GM12878 (cell line): Measurements from ENCODE around the gene AMIGO2. TPM values are rescaled to one million over a fixed set of nuclear protein-coding genes. Genes with fewer than 3 reads are reported as not detected.
A peak's percentile ranks its signal among the peaks of the same experiment; 100 is the strongest.

ENCODE experiments used
- ATAC-seq: fragments of 200-7000 bp; cut with Tn5 transposase; 3 replicates; pipeline ENCODE4 v1.9.1; 2020; ENCODE audit warnings: mild to moderate bottlenecking, moderate library complexity
- BruUV-seq: library from RNA; stranded (reverse); fragments of 400-500 nt; replicated peaks from 2 replicates; lab custom pipeline; 2021; lab: Mats Ljungman, UMichigan
- CTCF ChIA-PET: fragments of 300-600 bp; sonication (Branson Sonifier 250); formaldehyde crosslinking; extraction: SDS; loops from one replicate; lab custom pipeline; 2021; ENCODE audit warnings: inconsistent platforms; lab: Yijun Ruan, JAX
- POLR2A ChIA-PET: fragments of 350-600 bp; formaldehyde crosslinking; extraction: SDS; loops from one replicate; lab custom pipeline; 2021; ENCODE audit warnings: inconsistent platforms; lab: Charles Lee
- RAD21 ChIA-PET: fragments of 300-600 bp; sonication (Branson Sonifier 250); formaldehyde crosslinking; loops from one replicate; lab custom pipeline; 2023; ENCODE audit warnings: antibody characterized with exemption; ENCODE audit not compliant: unreplicated experiment; lab: Charles Lee
- SMC1A ChIA-PET: fragments of 300-600 bp; sonication (Branson Sonifier 250); formaldehyde crosslinking; loops from one replicate; lab custom pipeline; 2023; ENCODE audit not compliant: unreplicated experiment, uncharacterized antibody; lab: Charles Lee
- DNase-seq: peaks from one replicate; pipeline ENCODE4 v3.0.0-alpha.2; 2011; ENCODE audit warnings: low read depth, low spot score
- FAIRE-seq: peaks from 3 replicates; lab custom pipeline; 2011; peaks lifted over from hg19 to GRCh38; lab: Jason Lieb, UNC
- H2AFZ ChIP-seq: 2 replicates; pipeline ENCODE4 v1.6.0; 2011; ENCODE audit warnings: low read depth, low read length, control low read depth; ENCODE audit not compliant: control insufficient read depth
- H3K27ac ChIP-seq: 2 replicates; pipeline ENCODE4 v1.5.1; 2011; ENCODE audit warnings: control low read depth; ENCODE audit not compliant: control insufficient read depth, insufficient read depth
- H3K27me3 ChIP-seq, 2 experiments: replicated peaks in 1 of 2; 2 replicates each; pipeline versions ENCODE4 v1.6.0 to v1.6.1; 2011; ENCODE audit warnings: low read length in 1 of 2; ENCODE audit not compliant: control insufficient read depth in 2 of 2, insufficient read depth in 2 of 2
- H3K36me3 ChIP-seq, 2 experiments: 2 replicates each; pipeline ENCODE4 v1.5.1; 2011; ENCODE audit warnings: low read length in 1 of 2; ENCODE audit not compliant: control insufficient read depth in 2 of 2, insufficient read depth in 2 of 2
- H3K4me1 ChIP-seq: 2 replicates; pipeline ENCODE4 v1.6.1; 2011; ENCODE audit warnings: mild to moderate bottlenecking, low read length, moderate library complexity, mixed read lengths; ENCODE audit not compliant: control insufficient read depth, insufficient read depth
- H3K4me2 ChIP-seq: 2 replicates; pipeline ENCODE4 v1.6.0; 2011; ENCODE audit warnings: control low read depth; ENCODE audit not compliant: control insufficient read depth, insufficient read depth
- H3K4me3 ChIP-seq: fragments of 200-600 bp; sonication (generic); 2 replicates; pipeline ENCODE4 v1.5.1; 2016
- H3K79me2 ChIP-seq: 2 replicates; pipeline ENCODE4 v1.6.0; 2011; ENCODE audit warnings: low read length; ENCODE audit not compliant: control insufficient read depth, insufficient read depth
- H3K9ac ChIP-seq: 2 replicates; pipeline ENCODE4 v1.8.0; 2011; ENCODE audit warnings: low read length, control low read depth, mixed read lengths; ENCODE audit not compliant: control insufficient read depth, insufficient read depth
- H3K9me3 ChIP-seq: replicated peaks from 3 replicates; pipeline ENCODE4 v1.5.1; 2011; ENCODE audit warnings: mild to moderate bottlenecking, low read length; ENCODE audit not compliant: control insufficient read depth, insufficient read depth
- H4K20me1 ChIP-seq: 2 replicates; pipeline ENCODE4 v1.6.0; 2011; ENCODE audit not compliant: control insufficient read depth, insufficient read depth
- BMI1 ChIP-seq: fragments of 450-650 bp; IDR thresholded peaks from 2 replicates; pipeline ENCODE4 v1.6.1; 2016; ENCODE audit warnings: mild to moderate bottlenecking, moderate library complexity, borderline replicate concordance
- CBX5 ChIP-seq: sonication (generic); IDR thresholded peaks from 2 replicates; pipeline ENCODE4 v1.6.1; 2016; ENCODE audit warnings: low read depth, moderate library complexity, mild to moderate bottlenecking, inconsistent platforms
- CHD1 ChIP-seq: IDR thresholded peaks from 2 replicates; pipeline ENCODE4 v1.6.1; 2012; ENCODE audit warnings: low read depth, low read length, improper control_type of control experiment
- CREB1 ChIP-seq: IDR thresholded peaks from 2 replicates; pipeline ENCODE4 v1.6.1; 2012; ENCODE audit warnings: low read depth, mild to moderate bottlenecking, inconsistent platforms
- EP300 ChIP-seq, 2 experiments: fragments of 150-350 bp in 1 of 2; IDR thresholded peaks; 2 replicates each; pipeline ENCODE4 v1.6.1; 2011 to 2012; ENCODE audit warnings: low read depth in 2 of 2, low read length in 2 of 2, borderline replicate concordance in 1 of 2, improper control_type of control experiment in 1 of 2, inconsistent platforms in 1 of 2; ENCODE audit not compliant: control insufficient read depth in 1 of 2
- NFYA ChIP-seq: IDR thresholded peaks from 2 replicates; pipeline ENCODE4 v1.6.1; 2011; ENCODE audit warnings: low read depth, mild to moderate bottlenecking, low read length, improper control_type of control experiment, borderline replicate concordance
- NRF1 ChIP-seq: conservative IDR thresholded peaks from 2 replicates; pipeline ENCODE4 v1.6.1; 2011; ENCODE audit warnings: mild to moderate bottlenecking, low read depth, low read length, improper control_type of control experiment
- PAX5 ChIP-seq: IDR thresholded peaks from 2 replicates; pipeline ENCODE4 v1.6.1; 2011; ENCODE audit warnings: low read depth, low read length, borderline replicate concordance
- RAD21 ChIP-seq: IDR thresholded peaks from 2 replicates; pipeline ENCODE4 v1.6.1; 2011; ENCODE audit warnings: mild to moderate bottlenecking, low read depth, low read length, moderate library complexity; ENCODE audit not compliant: insufficient read depth
- SIN3A ChIP-seq: IDR thresholded peaks from 2 replicates; pipeline ENCODE4 v1.6.1; 2012; ENCODE audit warnings: low read depth, low read length, improper control_type of control experiment
- SMC3 ChIP-seq: IDR thresholded peaks from 2 replicates; pipeline ENCODE4 v1.6.1; 2011; ENCODE audit warnings: low read length, improper control_type of control experiment, borderline replicate concordance
- WGBS: methylation state at CpG from one replicate; pipeline ENCODE4 v1.1.6; 2016; ENCODE audit warnings: low lambda C conversion rate; ENCODE audit not compliant: insufficient replicate concordance, insufficient coverage; ENCODE audit errors: missing lambda C conversion rate; 5-methylcytosine and 5-hydroxymethylcytosine counted together
- in situ Hi-C: fragments of 300-500 bp; cut with MboI; formaldehyde crosslinking; loops from 9 replicates; pipeline ENCODE4 v1.14.3; 2018; ENCODE audit warnings: mixed read lengths
- intact Hi-C: fragments of 100-400 bp; cut with micrococcal nuclease; formaldehyde crosslinking; loops from one replicate; pipeline ENCODE4 v1.14.2; 2022; ENCODE audit not compliant: unreplicated experiment
- polyA plus RNA-seq, 11 experiments: library from polyadenylated mRNA; depleted of rRNA in 4 of 11; unstranded in 6 of 11; stranded (reverse) in 5 of 11; fragments of >200 nt; fragmentation: Nextera tagmentation in 4 of 11; fragmentation: Illumina TruSeq in 1 of 11; extraction: Ambion mirVana in 4 of 11; extraction: Trizol in 1 of 11; gene quantifications; 1 replicate in 1 of 11; 2 replicates in 10 of 11; pipeline versions ENCODE4 v1.2.1 to v1.2.3, GENCODE V29; 2011 to 2016; ENCODE audit warnings: inconsistent platforms in 2 of 11, missing spikeins in 2 of 11, low read depth in 1 of 11
- total RNA-seq, 4 experiments: library from RNA; depleted of rRNA in 3 of 4; stranded (reverse); fragments of >200 nt in 3 of 4; fragmentation: Illumina TruSeq in 1 of 4; extraction: Trizol in 1 of 4; gene quantifications; 2 replicates each; pipeline versions ENCODE4 v1.2.1 to v1.2.3, GENCODE V29; 2013 to 2021
- TF ChIP-seq, protein P1 (sequence below): IDR thresholded peaks from 2 replicates; pipeline ENCODE4 v1.6.1; 2012; ENCODE audit warnings: improper control_type of control experiment, low read depth, low read length; ENCODE audit not compliant: insufficient replicate concordance
- TF ChIP-seq, protein P2 (sequence below): IDR thresholded peaks from 2 replicates; pipeline ENCODE4 v1.6.1; 2012; ENCODE audit warnings: mild to moderate bottlenecking, low read depth, low read length

The AMIGO2 gene
- total and polyA plus RNA-seq, 10 of the 15 experiments (the other 5 are each of a cell fraction or from before 2014, with no cell fraction given) = 0.03 to 0.15 (median 0.11) TPM; not detected in 7

DNA sequence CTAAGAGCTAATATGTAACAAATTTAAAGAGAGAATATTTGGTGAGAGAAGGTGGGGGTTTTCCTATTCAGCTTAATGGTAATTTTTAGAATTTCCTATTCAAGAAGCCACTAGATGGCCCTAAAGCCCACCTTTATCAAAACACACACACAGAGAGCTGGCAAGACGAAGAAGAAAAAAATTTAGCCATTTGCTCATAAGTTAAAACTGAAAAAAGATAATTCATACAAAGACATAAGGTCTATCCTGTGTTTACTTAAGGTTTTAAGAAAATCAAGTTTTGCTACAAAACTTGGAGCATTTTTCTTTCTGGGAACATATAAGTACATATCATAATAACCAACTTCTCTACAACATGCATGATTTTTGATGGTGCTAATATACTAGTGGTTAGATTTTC is 47.1 kb downstream of the AMIGO2 start (continued):
- TF ChIP-seq RAD21 = peak; percentile 82
- TF ChIP-seq, all 136 proteins: peak for 4

DNA sequence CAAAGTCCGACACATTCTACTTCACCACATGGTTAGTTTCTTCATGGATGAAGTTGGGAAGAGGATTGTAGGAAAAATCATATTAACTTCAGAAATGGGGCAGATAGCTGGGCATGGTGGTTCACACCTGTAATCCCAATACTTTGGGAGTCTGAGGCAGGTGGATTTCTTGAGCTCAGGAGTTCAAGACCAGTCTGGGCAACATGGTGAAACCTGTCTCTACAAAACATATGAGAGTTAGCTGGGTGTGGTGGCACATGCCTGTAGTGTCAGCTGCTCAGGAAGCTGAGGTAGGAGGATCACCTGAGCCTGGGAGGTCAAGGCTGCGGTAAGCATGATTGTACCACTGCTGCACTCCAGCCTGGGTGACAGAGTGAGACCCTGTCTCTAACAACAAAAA is 49.9 kb downstream of the AMIGO2 start:
- ATAC-seq (no peak), DNase-seq (no peak), FAIRE-seq (no peak)
- Histone ChIP-seq H3K27me3 (no peaks in the 10 kb centered on the region; a peak in 1 of 4 replicates), H3K9ac (no peak overlapping the region), H4K20me1 (no peaks in the 10 kb centered on the region), H3K27ac (no peak overlapping the region), H3K4me3 (no peak overlapping the region), H3K79me2 (no peaks in the 10 kb centered on the region), H3K9me3 (no peaks in the 10 kb centered on the region), H2AFZ (no peak overlapping the region), H3K4me2 (no peak overlapping the region), H3K36me3 (no peaks in the 10 kb centered on the region), H3K4me1 (no peaks in the 10 kb centered on the region)
- SMC1A ChIA-PET = no interaction called here
- BruUV-seq = no TSS peak
- POLR2A ChIA-PET = no interaction called here
- 66% methylated on average over 2 of the region's 2 CpGs for WGBS
- RAD21 ChIA-PET = no interaction called here
- in situ Hi-C loops (loop anchor here (5.0 to 10.0 kb wide), 2 partner anchors 277 to 655 kb away; no protein-coding TSS in a partner anchor), intact Hi-C loops (loop anchor here (1.0 to 10.0 kb wide), 3 partner anchors 365 to 745 kb away; partner anchors contain the start of gene SLC48A1)
- CTCF ChIA-PET = interaction anchor here (0.9 kb wide), 1 partner anchor 8 kb away, joined by 3 read pairs; no protein-coding TSS in a partner anchor
- TF ChIP-seq SIN3A = no peak
- no peak for TF ChIP-seq NFYA
- no peak for TF ChIP-seq SMC3
- TF ChIP-seq BMI1 = no peak
- TF ChIP-seq CREB1 = no peak
- no peak for TF ChIP-seq CBX5
- TF ChIP-seq PAX5 = no peak
- no peak for TF ChIP-seq EP300 (IDR thresholded peaks at IDR 0.05; ENCODE audit: borderline replicate concordance in 1 of 2, control insufficient read depth in 1 of 2, low read depth in 2 of 2, low read length in 2 of 2)
- no peak for TF ChIP-seq CHD1
- no peak for TF ChIP-seq NRF1
- TF ChIP-seq, protein P1, sequence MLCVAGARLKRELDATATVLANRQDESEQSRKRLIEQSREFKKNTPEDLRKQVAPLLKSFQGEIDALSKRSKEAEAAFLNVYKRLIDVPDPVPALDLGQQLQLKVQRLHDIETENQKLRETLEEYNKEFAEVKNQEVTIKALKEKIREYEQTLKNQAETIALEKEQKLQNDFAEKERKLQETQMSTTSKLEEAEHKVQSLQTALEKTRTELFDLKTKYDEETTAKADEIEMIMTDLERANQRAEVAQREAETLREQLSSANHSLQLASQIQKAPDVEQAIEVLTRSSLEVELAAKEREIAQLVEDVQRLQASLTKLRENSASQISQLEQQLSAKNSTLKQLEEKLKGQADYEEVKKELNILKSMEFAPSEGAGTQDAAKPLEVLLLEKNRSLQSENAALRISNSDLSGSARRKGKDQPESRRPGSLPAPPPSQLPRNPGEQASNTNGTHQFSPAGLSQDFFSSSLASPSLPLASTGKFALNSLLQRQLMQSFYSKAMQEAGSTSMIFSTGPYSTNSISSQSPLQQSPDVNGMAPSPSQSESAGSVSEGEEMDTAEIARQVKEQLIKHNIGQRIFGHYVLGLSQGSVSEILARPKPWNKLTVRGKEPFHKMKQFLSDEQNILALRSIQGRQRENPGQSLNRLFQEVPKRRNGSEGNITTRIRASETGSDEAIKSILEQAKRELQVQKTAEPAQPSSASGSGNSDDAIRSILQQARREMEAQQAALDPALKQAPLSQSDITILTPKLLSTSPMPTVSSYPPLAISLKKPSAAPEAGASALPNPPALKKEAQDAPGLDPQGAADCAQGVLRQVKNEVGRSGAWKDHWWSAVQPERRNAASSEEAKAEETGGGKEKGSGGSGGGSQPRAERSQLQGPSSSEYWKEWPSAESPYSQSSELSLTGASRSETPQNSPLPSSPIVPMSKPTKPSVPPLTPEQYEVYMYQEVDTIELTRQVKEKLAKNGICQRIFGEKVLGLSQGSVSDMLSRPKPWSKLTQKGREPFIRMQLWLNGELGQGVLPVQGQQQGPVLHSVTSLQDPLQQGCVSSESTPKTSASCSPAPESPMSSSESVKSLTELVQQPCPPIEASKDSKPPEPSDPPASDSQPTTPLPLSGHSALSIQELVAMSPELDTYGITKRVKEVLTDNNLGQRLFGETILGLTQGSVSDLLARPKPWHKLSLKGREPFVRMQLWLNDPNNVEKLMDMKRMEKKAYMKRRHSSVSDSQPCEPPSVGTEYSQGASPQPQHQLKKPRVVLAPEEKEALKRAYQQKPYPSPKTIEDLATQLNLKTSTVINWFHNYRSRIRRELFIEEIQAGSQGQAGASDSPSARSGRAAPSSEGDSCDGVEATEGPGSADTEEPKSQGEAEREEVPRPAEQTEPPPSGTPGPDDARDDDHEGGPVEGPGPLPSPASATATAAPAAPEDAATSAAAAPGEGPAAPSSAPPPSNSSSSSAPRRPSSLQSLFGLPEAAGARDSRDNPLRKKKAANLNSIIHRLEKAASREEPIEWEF = no peak
- TF ChIP-seq, protein P2, sequence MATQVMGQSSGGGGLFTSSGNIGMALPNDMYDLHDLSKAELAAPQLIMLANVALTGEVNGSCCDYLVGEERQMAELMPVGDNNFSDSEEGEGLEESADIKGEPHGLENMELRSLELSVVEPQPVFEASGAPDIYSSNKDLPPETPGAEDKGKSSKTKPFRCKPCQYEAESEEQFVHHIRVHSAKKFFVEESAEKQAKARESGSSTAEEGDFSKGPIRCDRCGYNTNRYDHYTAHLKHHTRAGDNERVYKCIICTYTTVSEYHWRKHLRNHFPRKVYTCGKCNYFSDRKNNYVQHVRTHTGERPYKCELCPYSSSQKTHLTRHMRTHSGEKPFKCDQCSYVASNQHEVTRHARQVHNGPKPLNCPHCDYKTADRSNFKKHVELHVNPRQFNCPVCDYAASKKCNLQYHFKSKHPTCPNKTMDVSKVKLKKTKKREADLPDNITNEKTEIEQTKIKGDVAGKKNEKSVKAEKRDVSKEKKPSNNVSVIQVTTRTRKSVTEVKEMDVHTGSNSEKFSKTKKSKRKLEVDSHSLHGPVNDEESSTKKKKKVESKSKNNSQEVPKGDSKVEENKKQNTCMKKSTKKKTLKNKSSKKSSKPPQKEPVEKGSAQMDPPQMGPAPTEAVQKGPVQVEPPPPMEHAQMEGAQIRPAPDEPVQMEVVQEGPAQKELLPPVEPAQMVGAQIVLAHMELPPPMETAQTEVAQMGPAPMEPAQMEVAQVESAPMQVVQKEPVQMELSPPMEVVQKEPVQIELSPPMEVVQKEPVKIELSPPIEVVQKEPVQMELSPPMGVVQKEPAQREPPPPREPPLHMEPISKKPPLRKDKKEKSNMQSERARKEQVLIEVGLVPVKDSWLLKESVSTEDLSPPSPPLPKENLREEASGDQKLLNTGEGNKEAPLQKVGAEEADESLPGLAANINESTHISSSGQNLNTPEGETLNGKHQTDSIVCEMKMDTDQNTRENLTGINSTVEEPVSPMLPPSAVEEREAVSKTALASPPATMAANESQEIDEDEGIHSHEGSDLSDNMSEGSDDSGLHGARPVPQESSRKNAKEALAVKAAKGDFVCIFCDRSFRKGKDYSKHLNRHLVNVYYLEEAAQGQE = no peak
